Tibial nerve (tissue), 4 donors: ENCODE measurements around the gene LIN52.

Experiments
- CTCF ChIP-seq, 5 experiments: fragments of 200-600 bp in 3 of 5; fragments of 450-650 bp in 2 of 5; sonication (generic) in 3 of 5; IDR thresholded peaks; one replicate each; pipeline ENCODE4 v1.5.1; 2016 to 2019; ENCODE audit warnings: antibody characterized with exemption in 5 of 5, mild to moderate bottlenecking in 3 of 5, moderate library complexity in 2 of 5
- EP300 ChIP-seq, 2 donors: sonication (generic); formaldehyde crosslinking; IDR thresholded peaks; one replicate each; pipeline ENCODE4 v1.6.1; 2017; ENCODE audit warnings: antibody characterized with exemption in 2 of 2, mild to moderate bottlenecking in 1 of 2

- TF ChIP-seq CTCF (IDR thresholded peaks at IDR 0.05) = no peak
- no peak for TF ChIP-seq EP300 (IDR thresholded peaks at IDR 0.05)
Measured at GRCh38 chr14:74221741-74222140, 137.0 kb downstream of the LIN52 start.
